Endothelial cell of umbilical vein (primary cell): ENCODE data around the gene GABBR2.

Experiments
- EZH2 ChIP-seq: IDR thresholded peaks from 2 replicates; pipeline ENCODE4 v1.6.1; 2012; ENCODE audit warnings: borderline replicate concordance, low read depth, mild to moderate bottlenecking, moderate library complexity, low read length, inconsistent platforms; ENCODE audit not compliant: severe bottlenecking
- GATA2 ChIP-seq: IDR thresholded peaks from 2 replicates; pipeline ENCODE4 v1.7.0; 2011; ENCODE audit warnings: low read depth, mild to moderate bottlenecking, moderate library complexity, mixed read lengths, low read length; ENCODE audit not compliant: insufficient read length, insufficient read depth
- MAX ChIP-seq: IDR thresholded peaks from 2 replicates; pipeline ENCODE4 v1.6.1; 2011; ENCODE audit not compliant: insufficient read depth, insufficient read length
- POLR2A ChIP-seq: IDR thresholded peaks from 2 replicates; pipeline ENCODE4 v1.6.1; 2012; ENCODE audit warnings: low read depth, mild to moderate bottlenecking, control low read depth, low read length
- TF ChIP-seq, protein P1 (sequence below), 2 donors: IDR thresholded peaks; 1 replicate in 1 of 2; 2 replicates in 1 of 2; pipeline ENCODE4 v1.5.1; 2011; ENCODE audit warnings: low read length in 2 of 2, mild to moderate bottlenecking in 2 of 2, moderate library complexity in 2 of 2, control low read depth in 1 of 2, inconsistent platforms in 1 of 2, low read depth in 1 of 2; ENCODE audit not compliant: insufficient read depth in 1 of 2; ENCODE audit errors: extremely low read depth in 1 of 2

DNA sequence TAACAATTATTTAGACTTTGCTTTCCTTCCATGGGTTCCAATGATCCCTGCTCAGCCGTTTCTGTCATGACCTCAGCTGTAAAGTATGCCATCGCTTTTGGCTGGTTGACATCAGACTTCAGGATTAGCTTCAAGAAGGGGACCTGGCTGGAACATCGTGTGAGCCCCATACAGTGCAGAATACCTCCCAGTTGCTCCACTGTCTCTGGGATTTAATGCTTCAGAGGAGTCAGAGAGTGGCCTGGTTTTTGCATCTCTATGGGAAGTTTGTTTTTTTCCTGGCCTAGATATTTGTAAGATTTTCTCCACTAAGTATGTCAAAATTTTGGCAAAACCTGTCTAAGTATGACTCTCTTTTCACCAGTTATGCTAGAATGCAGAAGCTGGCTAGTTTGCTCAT, 216.9 kb downstream of the GABBR2 start:
- TF ChIP-seq MAX (no peak), POLR2A (no peak), EZH2 (no peak), GATA2 (no peak)
- TF ChIP-seq, protein P1, sequence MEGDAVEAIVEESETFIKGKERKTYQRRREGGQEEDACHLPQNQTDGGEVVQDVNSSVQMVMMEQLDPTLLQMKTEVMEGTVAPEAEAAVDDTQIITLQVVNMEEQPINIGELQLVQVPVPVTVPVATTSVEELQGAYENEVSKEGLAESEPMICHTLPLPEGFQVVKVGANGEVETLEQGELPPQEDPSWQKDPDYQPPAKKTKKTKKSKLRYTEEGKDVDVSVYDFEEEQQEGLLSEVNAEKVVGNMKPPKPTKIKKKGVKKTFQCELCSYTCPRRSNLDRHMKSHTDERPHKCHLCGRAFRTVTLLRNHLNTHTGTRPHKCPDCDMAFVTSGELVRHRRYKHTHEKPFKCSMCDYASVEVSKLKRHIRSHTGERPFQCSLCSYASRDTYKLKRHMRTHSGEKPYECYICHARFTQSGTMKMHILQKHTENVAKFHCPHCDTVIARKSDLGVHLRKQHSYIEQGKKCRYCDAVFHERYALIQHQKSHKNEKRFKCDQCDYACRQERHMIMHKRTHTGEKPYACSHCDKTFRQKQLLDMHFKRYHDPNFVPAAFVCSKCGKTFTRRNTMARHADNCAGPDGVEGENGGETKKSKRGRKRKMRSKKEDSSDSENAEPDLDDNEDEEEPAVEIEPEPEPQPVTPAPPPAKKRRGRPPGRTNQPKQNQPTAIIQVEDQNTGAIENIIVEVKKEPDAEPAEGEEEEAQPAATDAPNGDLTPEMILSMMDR (IDR thresholded peaks at IDR 0.05; ENCODE audit: extremely low read depth in 1 of 2, insufficient read depth in 1 of 2, low read depth in 1 of 2, low read length in 2 of 2), result no peak
